GM13976 (cell line): ENCODE results near the gene CNTNAP2.

Experiments used
- DNase-seq: peaks from one replicate; pipeline ENCODE4 v3.0.0; 2012; ENCODE audit warnings: low spot score
- CTCF ChIP-seq: IDR thresholded peaks from 2 replicates; pipeline ENCODE4 v1.5.1; 2012; ENCODE audit warnings: borderline replicate concordance, mild to moderate bottlenecking; ENCODE audit not compliant: insufficient read depth; ENCODE audit errors: extremely low read depth, missing control alignments, control extremely low read depth
- in situ Hi-C: fragments of 300-500 bp; cut with MboI; formaldehyde crosslinking; loops from one replicate; pipeline ENCODE4 v1.12.0; 2022; ENCODE audit warnings: low sequenced_read_pairs, mixed read lengths, inconsistent platforms; ENCODE audit not compliant: unreplicated experiment

The CNTNAP2 gene

GRCh38 chr7:148368562-148368961 is 2252.0 kb downstream of the CNTNAP2 start:
- in situ Hi-C loops: no loop called here
- TF ChIP-seq CTCF: no peak

DNA sequence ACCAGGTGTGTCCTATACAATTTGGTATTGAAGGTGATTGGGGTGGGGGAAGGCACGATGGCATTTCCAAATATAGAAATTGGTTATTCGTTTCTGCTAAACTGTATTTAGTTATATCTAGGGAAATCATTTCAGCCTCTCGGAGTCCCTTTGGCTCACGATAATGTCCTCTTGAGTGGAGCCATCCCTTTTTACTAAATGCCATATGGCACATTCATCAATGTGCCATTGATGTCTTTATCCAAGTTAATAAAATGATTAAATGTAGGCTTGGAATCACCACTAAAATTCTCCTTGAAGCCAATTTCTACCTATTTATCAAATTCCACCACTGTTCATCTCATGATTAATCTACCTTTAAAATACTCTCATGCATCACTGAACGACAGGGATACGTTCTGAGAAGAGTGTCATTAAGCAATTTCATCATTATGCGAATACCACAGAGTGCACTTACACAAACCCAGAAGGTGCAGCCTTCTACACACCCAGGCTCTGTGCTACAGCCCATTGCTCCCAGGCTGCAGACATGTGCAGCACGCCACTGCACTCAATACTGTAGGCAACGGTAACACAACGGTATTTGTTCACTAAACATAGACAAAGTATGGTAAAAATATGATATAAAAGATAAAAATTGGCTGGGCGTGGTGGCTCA is 2254.8 kb downstream of the CNTNAP2 start:
- in situ Hi-C loops: no loop called here
- no peak for DNase-seq
- no peak for TF ChIP-seq CTCF

More at GRCh38 chr7:148368562-148368961, 2252.0 kb downstream of the CNTNAP2 start:
- no peak for DNase-seq

DNA sequence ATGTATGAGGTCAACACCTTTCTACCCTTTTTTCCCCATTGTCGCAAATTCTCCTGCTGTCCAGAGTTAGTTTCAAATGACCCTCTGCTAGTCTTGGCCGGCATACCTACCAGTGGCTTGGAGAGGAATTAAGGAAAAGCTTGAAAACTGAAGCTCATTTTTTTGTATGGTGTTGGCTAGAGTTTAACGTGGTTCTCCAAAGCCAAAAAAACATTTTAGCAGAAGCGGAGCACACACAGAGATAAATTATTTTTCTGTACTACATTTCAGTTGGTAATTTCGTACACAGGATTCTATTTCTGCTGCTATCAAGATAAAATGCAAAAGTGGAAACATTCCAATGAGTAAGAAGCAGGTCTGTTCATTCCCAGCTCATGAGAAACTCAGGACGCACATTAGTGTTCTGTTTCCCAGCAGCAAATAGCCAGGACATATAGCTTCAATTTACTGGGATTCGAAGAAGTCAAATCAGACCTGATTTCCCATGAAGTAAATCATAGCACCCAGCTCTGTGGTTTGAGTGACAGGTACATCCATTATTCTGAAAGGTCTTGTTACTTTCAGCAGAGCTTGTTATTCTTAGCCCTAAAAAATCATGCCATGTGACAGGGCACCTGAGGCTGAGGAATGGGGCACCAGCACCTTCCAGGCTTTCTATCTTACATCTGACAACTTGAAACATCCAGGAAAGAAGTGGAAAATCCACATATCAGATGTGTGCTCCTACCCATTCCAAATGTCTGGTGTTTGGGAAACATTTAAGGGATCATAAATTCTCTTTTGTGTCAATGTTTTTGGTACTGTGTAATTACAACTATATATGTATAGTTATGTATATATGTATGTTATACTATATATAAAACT is 2258.0 kb downstream of the CNTNAP2 start:
- TF ChIP-seq CTCF: no peak
- DNase-seq: no peak
- in situ Hi-C loops: no loop called here

DNA sequence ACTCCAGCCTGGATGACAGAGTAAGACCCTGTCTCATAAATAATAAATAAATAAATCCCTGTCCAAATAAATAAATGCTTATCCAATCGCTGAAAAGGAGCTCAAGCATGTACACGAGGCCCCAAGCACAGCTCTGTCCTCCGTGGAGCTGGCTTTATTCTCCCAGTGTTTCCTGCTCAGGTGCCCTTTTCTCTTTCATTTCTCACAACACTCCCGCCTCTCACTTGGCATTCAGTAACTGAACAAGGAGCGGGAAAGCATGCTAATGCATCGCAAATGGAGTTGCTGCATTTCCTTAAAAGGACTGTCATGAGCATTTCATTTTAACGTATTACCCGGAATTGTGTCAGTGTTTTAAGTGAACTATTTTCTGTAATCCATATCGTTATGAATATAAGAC is 2263.1 kb downstream of the CNTNAP2 start:
- DNase-seq: no peak
- TF ChIP-seq CTCF: no peak
- in situ Hi-C loops: no loop called here

- in situ Hi-C loops: no loop called here
- DNase-seq: no peak
- no peak for TF ChIP-seq CTCF
These were observed 2264.2 kb downstream of the CNTNAP2 start for GRCh38 chr7:148380596-148381419.

DNA sequence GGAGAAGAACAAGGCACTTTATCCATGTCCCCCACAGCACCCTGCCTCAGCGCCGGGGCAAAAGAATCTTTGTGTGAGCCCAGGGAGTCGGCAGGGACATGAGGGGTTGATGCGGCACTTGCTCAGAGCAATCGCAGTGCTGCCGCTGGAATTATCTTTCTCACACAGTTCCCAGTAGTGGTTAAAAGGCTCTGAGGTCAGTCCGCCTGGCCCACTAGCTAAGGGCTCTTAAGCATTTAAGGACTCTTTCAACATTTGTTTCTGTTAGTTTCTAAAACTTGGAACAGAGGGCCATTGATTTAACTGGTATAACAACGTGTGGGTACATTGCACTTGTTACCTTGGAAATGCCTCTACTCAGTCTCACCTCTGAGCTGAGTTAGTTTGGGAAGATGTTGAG is 2266.0 kb downstream of the CNTNAP2 start:
- in situ Hi-C loops: no loop called here
- DNase-seq: no peak

More for the DNA sequence above, 2266.0 kb downstream of the CNTNAP2 start:
- no peak for TF ChIP-seq CTCF
